HEK293 (cell line): ENCODE measurements around the gene WDTC1.

Source experiments
- AEBP2 ChIP-seq: fragments of 450-650 bp; formaldehyde crosslinking; IDR thresholded peaks from 2 replicates; pipeline ENCODE4 v1.5.1; 2016; ENCODE audit warnings: missing biosample characterization, missing genetic modification characterization, borderline replicate concordance
- GLIS2 ChIP-seq: fragments of 450-650 bp; formaldehyde crosslinking; IDR thresholded peaks from 2 replicates; pipeline ENCODE4 v1.5.1; 2016; ENCODE audit warnings: missing biosample characterization, missing genetic modification characterization
- KLF1 ChIP-seq: fragments of 450-650 bp; formaldehyde crosslinking; IDR thresholded peaks from 2 replicates; pipeline ENCODE4 v1.5.1; 2016; ENCODE audit warnings: missing biosample characterization, missing genetic modification characterization
- PATZ1 ChIP-seq: fragments of 450-650 bp; formaldehyde crosslinking; IDR thresholded peaks from 2 replicates; pipeline ENCODE4 v1.5.1; 2016; ENCODE audit warnings: missing biosample characterization, missing genetic modification characterization
- SALL2 ChIP-seq: fragments of 450-650 bp; formaldehyde crosslinking; IDR thresholded peaks from 2 replicates; pipeline ENCODE4 v1.5.0; 2017; ENCODE audit warnings: missing biosample characterization, mild to moderate bottlenecking, missing genetic modification characterization, borderline replicate concordance
- SP7 ChIP-seq: fragments of 450-650 bp; formaldehyde crosslinking; IDR thresholded peaks from 2 replicates; pipeline ENCODE4 v1.5.1; 2016; ENCODE audit warnings: missing biosample characterization, missing genetic modification characterization
- TCF7L2 ChIP-seq: IDR thresholded peaks from 2 replicates; pipeline ENCODE4 v1.6.1; 2011; ENCODE audit warnings: low read depth, mild to moderate bottlenecking, inconsistent platforms, low read length, moderate library complexity, borderline replicate concordance
- TSHZ1 ChIP-seq: fragments of 450-650 bp; formaldehyde crosslinking; IDR thresholded peaks from 2 replicates; pipeline ENCODE4 v1.5.1; 2016; ENCODE audit warnings: missing biosample characterization, missing genetic modification characterization, borderline replicate concordance
- ZBTB17 ChIP-seq: fragments of 450-650 bp; formaldehyde crosslinking; IDR thresholded peaks from 2 replicates; pipeline ENCODE4 v1.5.1; 2016; ENCODE audit warnings: missing biosample characterization, missing genetic modification characterization
- ZBTB44 ChIP-seq: fragments of 450-650 bp; IDR thresholded peaks from 2 replicates; pipeline ENCODE4 v1.5.1; 2018; ENCODE audit warnings: missing biosample characterization, mild to moderate bottlenecking, missing genetic modification characterization
- ZBTB48 ChIP-seq: fragments of 450-650 bp; formaldehyde crosslinking; IDR thresholded peaks from 2 replicates; pipeline ENCODE4 v1.5.1; 2016; ENCODE audit warnings: missing biosample characterization, missing genetic modification characterization
- ZFP41 ChIP-seq: fragments of 450-650 bp; formaldehyde crosslinking; IDR thresholded peaks from 2 replicates; pipeline ENCODE4 v1.5.1; 2016; ENCODE audit warnings: missing biosample characterization, missing genetic modification characterization, borderline replicate concordance
- ZNF140 ChIP-seq: fragments of 450-650 bp; formaldehyde crosslinking; IDR thresholded peaks from 2 replicates; pipeline ENCODE4 v1.5.1; 2016; ENCODE audit warnings: missing biosample characterization, missing genetic modification characterization
- ZNF146 ChIP-seq: fragments of 450-650 bp; formaldehyde crosslinking; IDR thresholded peaks from 2 replicates; pipeline ENCODE4 v1.5.1; 2016; ENCODE audit warnings: missing biosample characterization, missing genetic modification characterization
- ZNF175 ChIP-seq: fragments of 450-650 bp; formaldehyde crosslinking; IDR thresholded peaks from 2 replicates; pipeline ENCODE4 v1.5.1; 2016; ENCODE audit warnings: missing biosample characterization, missing genetic modification characterization
- ZNF214 ChIP-seq: fragments of 450-650 bp; formaldehyde crosslinking; IDR thresholded peaks from 2 replicates; pipeline ENCODE4 v1.5.1; 2017; ENCODE audit warnings: missing biosample characterization, mild to moderate bottlenecking, missing genetic modification characterization, borderline replicate concordance
- ZNF350 ChIP-seq: fragments of 450-650 bp; formaldehyde crosslinking; IDR thresholded peaks from 2 replicates; pipeline ENCODE4 v1.5.0; 2017; ENCODE audit warnings: missing biosample characterization, mild to moderate bottlenecking, missing genetic modification characterization
- ZNF391 ChIP-seq: fragments of 450-650 bp; formaldehyde crosslinking; IDR thresholded peaks from 2 replicates; pipeline ENCODE4 v1.5.1; 2016; ENCODE audit warnings: low read depth, missing biosample characterization, missing genetic modification characterization, borderline replicate concordance
- ZNF404 ChIP-seq: fragments of 450-650 bp; formaldehyde crosslinking; IDR thresholded peaks from 2 replicates; pipeline ENCODE4 v1.5.1; 2017; ENCODE audit warnings: missing biosample characterization, missing genetic modification characterization
- ZNF549 ChIP-seq: fragments of 450-650 bp; IDR thresholded peaks from 2 replicates; pipeline ENCODE4 v1.5.1; 2018; ENCODE audit warnings: missing biosample characterization, missing genetic modification characterization, mild to moderate bottlenecking, inconsistent platforms, moderate library complexity
- ZNF623 ChIP-seq: fragments of 450-650 bp; formaldehyde crosslinking; IDR thresholded peaks from 2 replicates; pipeline ENCODE4 v1.5.1; 2016; ENCODE audit warnings: missing biosample characterization, missing genetic modification characterization
- ZNF626 ChIP-seq: fragments of 450-650 bp; sonication (Bioruptor Pico); formaldehyde crosslinking; IDR thresholded peaks from 2 replicates; pipeline ENCODE4 v1.5.1; 2018; ENCODE audit warnings: missing biosample characterization, missing genetic modification characterization, inconsistent platforms
- ZNF639 ChIP-seq: fragments of 450-650 bp; formaldehyde crosslinking; IDR thresholded peaks from 2 replicates; pipeline ENCODE4 v1.5.1; 2016; ENCODE audit warnings: missing biosample characterization, missing genetic modification characterization
- ZNF664 ChIP-seq: fragments of 450-650 bp; formaldehyde crosslinking; IDR thresholded peaks from 2 replicates; pipeline ENCODE4 v1.5.1; 2016; ENCODE audit warnings: missing biosample characterization, missing genetic modification characterization
- ZNF670 ChIP-seq: fragments of 450-650 bp; formaldehyde crosslinking; IDR thresholded peaks from 2 replicates; pipeline ENCODE4 v1.5.1; 2016; ENCODE audit warnings: missing biosample characterization, missing genetic modification characterization, low read depth
- ZNF692 ChIP-seq: fragments of 450-650 bp; formaldehyde crosslinking; IDR thresholded peaks from 2 replicates; pipeline ENCODE4 v1.5.1; 2016; ENCODE audit warnings: missing biosample characterization, missing genetic modification characterization
- ZNF791 ChIP-seq: fragments of 450-650 bp; formaldehyde crosslinking; IDR thresholded peaks from 2 replicates; pipeline ENCODE4 v1.5.1; 2016; ENCODE audit warnings: missing biosample characterization, missing genetic modification characterization
- ZXDB ChIP-seq: fragments of 450-650 bp; formaldehyde crosslinking; IDR thresholded peaks from 2 replicates; pipeline ENCODE4 v1.5.1; 2016; ENCODE audit warnings: missing biosample characterization, missing genetic modification characterization

The WDTC1 gene

GRCh38 chr1:27234049-27234882 lies at the start of gene WDTC1 (continued):
- no peak for TF ChIP-seq AEBP2 (tag by site-specific recombination)
- TF ChIP-seq ZNF639 (tag by site-specific recombination), result no peak
- TF ChIP-seq ZNF214 (tag by site-specific recombination), result no peak
- TF ChIP-seq ZNF623, result no peak
- peak; percentile 99 for TF ChIP-seq GLIS2 (tag by site-specific recombination)
- no peak for TF ChIP-seq ZNF626 (tag by site-specific recombination)
- no peak for TF ChIP-seq ZFP41 (tag by site-specific recombination)
- TF ChIP-seq ZNF140 (tag by site-specific recombination), result no peak
- TF ChIP-seq PATZ1, result peak; percentile 100
- no peak for TF ChIP-seq ZNF791
- peak; percentile 54; the same call in 1 of the 2 replicates for TF ChIP-seq ZBTB17 (tag by site-specific recombination)
- no peak for TF ChIP-seq ZNF146 (tag by site-specific recombination)
- peak; percentile 83 for TF ChIP-seq SP7 (tag by site-specific recombination)
- peak; percentile 97 for TF ChIP-seq ZXDB (tag by site-specific recombination)
- peak; percentile 56; the same call in 1 of the 2 replicates for TF ChIP-seq ZNF391 (tag by site-specific recombination)
- TF ChIP-seq ZNF670 (tag by site-specific recombination), result no peak
- TF ChIP-seq TCF7L2, result no peak
- peak; percentile 62 for TF ChIP-seq KLF1
- TF ChIP-seq TSHZ1 (tag by site-specific recombination), result no peak; the same call in 1 of the 2 replicates
- TF ChIP-seq ZNF350, result no peak
- TF ChIP-seq ZBTB44, result no peak
- no peak for TF ChIP-seq ZNF549
- TF ChIP-seq ZNF404 (tag by site-specific recombination), result no peak
- peak; percentile 98 for TF ChIP-seq ZNF692 (tag by site-specific recombination)
- TF ChIP-seq ZBTB48 (tag by site-specific recombination), result peak; percentile 63
- no peak for TF ChIP-seq SALL2 (tag by site-specific recombination)
- TF ChIP-seq ZNF664, result no peak
- TF ChIP-seq ZNF175 (tag by site-specific recombination), result no peak
